ENCODE data around the gene HNF4A.

The HNF4A gene

DNA sequence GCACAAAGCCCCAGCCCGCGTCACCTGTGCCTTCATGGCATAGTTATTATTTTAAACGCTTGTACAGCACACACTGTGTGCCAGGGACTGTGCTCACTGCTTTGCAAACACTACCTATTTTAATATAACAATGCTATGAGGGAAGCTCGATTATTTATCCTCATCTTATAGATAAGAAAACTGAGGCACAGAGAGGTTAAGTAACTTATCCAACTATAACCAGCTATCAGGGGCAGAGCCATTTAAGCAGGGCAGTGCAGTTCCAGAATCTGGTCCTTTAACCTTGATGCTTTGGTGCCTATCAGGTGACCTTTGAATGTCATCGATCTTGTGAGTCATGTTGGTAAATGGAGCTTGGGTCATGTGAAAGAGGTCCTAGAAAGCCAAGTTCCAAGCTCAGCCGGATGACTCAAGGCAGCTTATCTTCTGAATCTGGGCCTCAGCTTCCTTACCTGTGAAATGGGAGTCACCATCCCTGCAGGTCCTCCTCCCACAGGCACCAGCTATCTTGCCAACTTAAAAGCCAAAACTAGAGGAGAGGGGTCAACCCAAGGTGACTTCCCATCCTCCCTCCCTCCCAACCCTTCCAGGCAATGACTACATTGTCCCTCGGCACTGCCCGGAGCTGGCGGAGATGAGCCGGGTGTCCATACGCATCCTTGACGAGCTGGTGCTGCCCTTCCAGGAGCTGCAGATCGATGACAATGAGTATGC is 63.8 kb downstream of the HNF4A start:
- H3K27ac ChIP-seq: no peak overlapping the region
- no peak for DNase-seq (ENCODE audit: low read depth, low spot score)

GRCh38 chr20:44420497-44420896 is 65.0 kb downstream of the HNF4A start:
- DNase-seq (ENCODE audit: low read depth, low spot score): no peak

GRCh38 chr20:44422083-44422482 is 66.6 kb downstream of the HNF4A start:
- DNase-seq (ENCODE audit: low read depth, low spot score): peak; percentile 81
- peak overlapping the region; percentile 30 for H3K27ac ChIP-seq

More at GRCh38 chr20:44420497-44420896, 65.0 kb downstream of the HNF4A start:
- no peak overlapping the region for H3K27ac ChIP-seq

GRCh38 chr20:44423480-44423879 is 68.0 kb downstream of the HNF4A start:
- DNase-seq (ENCODE audit: low read depth, low spot score): no peak
- no peak overlapping the region for H3K27ac ChIP-seq

GRCh38 chr20:44424039-44424495 is 68.6 kb downstream of the HNF4A start:
- no peak overlapping the region for H3K27ac ChIP-seq
- no peak for DNase-seq (ENCODE audit: low read depth, low spot score)

DNA sequence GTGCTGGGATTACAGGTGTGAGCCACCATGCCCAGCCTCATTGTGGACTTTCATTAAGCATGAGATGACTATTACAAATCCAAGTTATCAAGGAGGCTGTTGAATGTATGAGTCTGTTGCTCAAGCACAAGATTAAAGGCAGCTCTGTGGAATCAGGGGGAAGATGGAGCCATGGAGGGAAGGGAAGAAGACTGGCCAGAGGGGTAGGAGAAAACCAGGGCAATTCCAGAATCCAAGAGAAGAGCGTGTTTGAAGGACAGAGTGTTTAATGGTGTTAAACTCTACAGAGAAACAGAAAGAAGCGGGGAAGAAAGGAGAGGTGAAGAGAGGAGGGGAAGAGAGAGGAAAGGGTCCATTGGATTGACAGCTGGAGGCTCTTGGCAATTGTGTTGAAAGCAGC is 70.4 kb downstream of the HNF4A start:
- no peak for DNase-seq (ENCODE audit: low read depth, low spot score)
- H3K27ac ChIP-seq: no peak overlapping the region

DNA sequence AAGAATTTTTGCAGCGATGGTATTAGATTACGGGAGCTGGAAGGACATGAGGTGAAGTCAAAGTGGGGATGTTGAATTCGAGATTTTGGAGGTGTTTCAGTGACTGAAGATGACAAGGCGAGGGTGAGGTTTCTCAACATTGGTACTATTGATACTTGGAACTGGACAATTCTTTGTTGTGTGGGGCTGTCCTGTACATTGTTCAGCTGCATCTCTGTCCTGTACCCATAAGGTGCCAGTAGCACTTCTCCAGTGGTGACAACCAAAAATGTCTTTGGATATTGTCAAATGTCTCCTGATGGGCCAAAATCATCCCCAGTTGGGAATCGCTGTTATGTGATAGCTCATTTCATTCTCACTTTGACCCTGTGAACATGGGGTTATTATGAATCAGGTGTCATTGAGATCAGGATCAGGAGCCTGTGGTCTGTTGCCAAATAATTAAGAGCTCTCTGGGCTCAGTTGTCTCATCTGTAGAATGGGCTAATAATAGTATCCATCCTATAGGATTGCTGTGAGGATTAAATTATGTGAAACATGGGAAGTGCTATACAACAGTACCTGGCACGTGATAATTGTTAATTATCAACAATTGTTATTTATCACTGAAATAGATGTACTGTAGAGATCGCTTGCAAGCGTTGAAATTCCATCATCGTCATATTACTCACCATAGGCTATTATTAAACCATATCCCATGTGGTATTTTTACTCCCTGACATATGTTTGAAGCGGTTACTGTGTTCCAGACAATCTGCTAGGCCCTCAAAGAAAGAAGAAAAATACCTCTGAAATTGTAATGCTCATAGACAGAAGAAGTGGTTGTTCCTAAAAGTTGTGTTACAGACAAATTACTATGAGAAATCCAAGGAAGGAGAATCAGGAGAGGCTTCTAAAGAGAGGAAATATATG is 71.6 kb downstream of the HNF4A start:
- DNase-seq (ENCODE audit: low read depth, low spot score): no peak
- H3K27ac ChIP-seq: no peak overlapping the region

DNA sequence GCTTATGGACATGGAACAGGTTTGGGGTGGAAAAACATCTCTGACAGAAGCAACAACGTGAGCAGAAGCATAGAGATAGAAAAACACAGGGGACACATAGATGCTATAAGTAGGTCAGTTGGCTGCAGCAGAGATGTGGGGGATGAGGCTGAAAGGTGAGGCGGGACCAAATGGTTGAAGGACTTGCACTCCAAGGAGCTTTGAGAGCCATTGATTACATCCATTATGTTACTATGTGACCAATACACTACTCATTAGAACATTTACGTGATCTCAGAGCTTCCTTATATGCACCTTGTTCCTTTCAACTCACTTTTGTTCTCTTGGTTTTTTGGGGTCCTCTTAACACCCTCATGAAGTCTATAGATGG is 72.3 kb downstream of the HNF4A start:
- DNase-seq (ENCODE audit: low read depth, low spot score): no peak
- no peak overlapping the region for H3K27ac ChIP-seq

DNA sequence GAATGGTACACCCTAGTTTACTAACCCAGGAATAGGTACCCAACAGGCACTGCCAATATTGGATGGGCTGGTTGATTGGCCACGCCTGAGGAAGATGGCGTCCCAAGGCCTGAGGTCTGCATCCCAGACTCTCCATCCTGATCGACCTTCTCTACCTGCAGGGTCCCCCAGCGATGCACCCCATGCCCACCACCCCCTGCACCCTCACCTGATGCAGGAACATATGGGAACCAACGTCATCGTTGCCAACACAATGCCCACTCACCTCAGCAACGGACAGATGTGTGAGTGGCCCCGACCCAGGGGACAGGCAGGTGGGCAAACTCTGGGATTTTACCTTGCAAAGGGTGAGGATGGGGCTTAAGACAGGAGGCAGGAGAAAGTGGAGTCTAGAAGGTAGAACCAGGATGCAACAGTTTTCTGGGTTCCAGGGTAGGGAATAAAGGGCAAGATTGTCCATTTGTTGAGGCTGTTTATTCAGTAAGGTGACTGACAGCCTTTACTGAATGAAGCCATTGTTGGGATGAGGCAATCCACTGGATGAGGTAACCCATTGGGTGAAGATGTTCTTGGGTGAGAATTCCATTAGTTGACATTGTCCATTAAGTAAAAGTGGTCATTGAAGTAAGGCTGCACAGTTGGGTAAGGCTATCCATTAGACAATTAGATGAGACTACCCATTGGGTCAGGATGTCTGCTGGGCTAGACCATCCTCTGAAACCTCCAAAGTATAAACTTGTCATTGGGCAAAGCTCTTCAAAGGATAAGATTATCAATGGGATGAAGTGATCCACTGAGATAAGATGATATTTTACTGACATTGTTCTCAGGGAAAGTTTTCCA is 72.9 kb downstream of the HNF4A start:
- no peak for DNase-seq (ENCODE audit: low read depth, low spot score)
- no peak overlapping the region for H3K27ac ChIP-seq

- no peak overlapping the region for H3K27ac ChIP-seq
- no peak for DNase-seq (ENCODE audit: low read depth, low spot score)
These were observed 73.5 kb downstream of the HNF4A start for GRCh38 chr20:44429017-44429339.

GRCh38 chr20:44429419-44430269 is 74.1 kb downstream of the HNF4A start:
- no peak overlapping the region for H3K27ac ChIP-seq
- no peak for DNase-seq (ENCODE audit: low read depth, low spot score)

DNA sequence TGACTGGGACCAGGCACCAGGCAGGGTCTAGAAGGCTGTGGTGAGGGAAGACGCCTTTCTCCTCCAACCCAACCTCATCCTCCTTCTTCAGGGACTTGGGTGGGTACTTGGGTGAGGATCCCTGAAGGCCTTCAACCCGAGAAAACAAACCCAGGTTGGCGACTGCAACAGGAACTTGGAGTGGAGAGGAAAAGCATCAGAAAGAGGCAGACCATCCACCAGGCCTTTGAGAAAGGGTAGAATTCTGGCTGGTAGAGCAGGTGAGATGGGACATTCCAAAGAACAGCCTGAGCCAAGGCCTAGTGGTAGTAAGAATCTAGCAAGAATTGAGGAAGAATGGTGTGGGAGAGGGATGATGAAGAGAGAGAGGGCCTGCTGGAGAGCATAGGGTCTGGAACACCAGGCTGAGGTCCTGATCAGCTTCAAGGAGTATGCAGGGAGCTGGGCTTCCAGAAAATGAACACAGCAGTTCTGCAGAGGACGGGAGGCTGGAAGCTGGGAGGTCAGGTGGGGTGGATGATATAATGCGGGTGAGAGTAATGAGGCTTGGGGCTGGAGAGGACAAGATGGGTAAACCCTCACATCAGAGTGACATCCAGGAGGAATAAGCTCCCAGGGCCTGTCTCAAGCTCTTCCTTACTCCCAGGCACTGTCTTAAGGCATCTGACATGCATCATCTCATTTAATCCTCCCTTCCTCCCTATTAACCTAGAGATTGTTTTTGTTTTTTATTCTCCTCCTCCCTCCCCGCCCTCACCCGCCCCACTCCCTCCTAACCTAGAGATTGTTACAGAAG is 75.0 kb downstream of the HNF4A start:
- no peak overlapping the region for H3K27ac ChIP-seq
- DNase-seq (ENCODE audit: low read depth, low spot score): no peak

- H3K27ac ChIP-seq: no peak overlapping the region
- no peak for DNase-seq (ENCODE audit: low read depth, low spot score)
These were observed 75.6 kb downstream of the HNF4A start for GRCh38 chr20:44431118-44431501.

DNA sequence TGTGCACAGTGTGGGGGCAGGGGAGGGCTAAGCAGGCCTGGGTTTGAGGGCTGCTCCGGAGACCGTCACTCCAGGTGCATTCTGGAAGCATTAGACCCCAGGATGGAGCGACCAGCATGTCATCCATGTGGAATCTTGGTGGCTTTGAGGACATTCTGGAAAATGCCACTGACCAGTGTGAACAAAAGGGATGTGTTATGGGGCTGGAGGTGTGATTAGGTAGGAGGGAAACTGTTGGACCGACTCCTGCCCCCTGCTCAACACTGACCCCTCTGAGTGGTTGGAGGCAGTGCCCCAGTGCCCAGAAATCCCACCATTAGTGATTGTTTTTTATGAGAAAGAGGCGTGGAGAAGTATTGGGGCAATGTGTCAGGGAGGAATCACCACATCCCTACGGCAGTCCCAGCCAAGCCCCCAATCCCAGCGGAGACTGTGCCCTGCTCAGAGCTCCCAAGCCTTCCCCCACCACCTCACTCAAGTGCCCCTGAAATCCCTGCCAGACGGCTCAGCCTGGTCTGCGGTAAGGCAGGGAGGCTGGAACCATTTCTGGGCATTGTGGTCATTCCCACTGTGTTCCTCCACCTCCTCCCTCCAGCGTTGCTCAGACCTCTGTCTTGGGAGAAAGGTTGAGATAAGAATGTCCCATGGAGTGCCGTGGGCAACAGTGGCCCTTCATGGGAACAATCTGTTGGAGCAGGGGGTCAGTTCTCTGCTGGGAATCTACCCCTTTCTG is 76.2 kb downstream of the HNF4A start:
- no peak overlapping the region for H3K27ac ChIP-seq
- no peak for DNase-seq (ENCODE audit: low read depth, low spot score)

- H3K27ac ChIP-seq: no peak overlapping the region
- no peak for DNase-seq (ENCODE audit: low read depth, low spot score)
These were observed 77.4 kb downstream of the HNF4A start for GRCh38 chr20:44432618-44433577.

GRCh38 chr20:44433751-44434538 is 78.4 kb downstream of the HNF4A start:
- H3K27ac ChIP-seq: no peak overlapping the region
- no peak for DNase-seq (ENCODE audit: low read depth, low spot score)

All from epithelial cell of prostate (primary cell).